OCI-LY7 (cell line): Measurements from ENCODE around the gene CREB5. TPM values are rescaled to one million over a fixed set of nuclear protein-coding genes. Genes with fewer than 3 reads are reported as not detected.
"Not testable (repeated sequence)": the region's sequence is repeated elsewhere in the genome, so short reads cannot be mapped to it uniquely, and the experiment has no call there.

Experiments used
- BruUV-seq: library from RNA; stranded (reverse); fragments of 400-500 nt; replicated peaks from 2 replicates; lab custom pipeline; 2021; lab: Mats Ljungman, UMichigan
- CTCF ChIA-PET: fragments of 300-600 bp; sonication (Branson Sonifier 250); formaldehyde crosslinking; loops from one replicate; lab custom pipeline; 2022; ENCODE audit warnings: antibody characterized with exemption; ENCODE audit not compliant: unreplicated experiment; lab: Charles Lee
- POLR2A ChIA-PET: fragments of 300-600 bp; sonication (Branson Sonifier 250); formaldehyde crosslinking; loops from one replicate; lab custom pipeline; 2022; ENCODE audit warnings: antibody characterized with exemption; lab: Charles Lee
- DNase-seq: peaks from one replicate; pipeline ENCODE4 v3.0.0-alpha.2; 2015; ENCODE audit warnings: low spot score
- H2AFZ ChIP-seq: fragments of 200-600 bp; sonication (generic), shearing (Covaris generic); 2 replicates; pipeline ENCODE4 v1.6.1; 2014; ENCODE audit warnings: mild to moderate bottlenecking, antibody characterized with exemption, low read length, moderate library complexity
- H3K27ac ChIP-seq: fragments of 200-600 bp; sonication (generic); 2 replicates; pipeline ENCODE4 v1.5.1; 2014; ENCODE audit warnings: mixed run types, low read depth, mild to moderate bottlenecking, moderate library complexity, low read length, inconsistent platforms; ENCODE audit not compliant: poor library complexity, severe bottlenecking
- H3K36me3 ChIP-seq: fragments of 200-600 bp; sonication (generic); 2 replicates; pipeline ENCODE4 v1.6.1; 2014; ENCODE audit warnings: mild to moderate bottlenecking, antibody characterized with exemption, low read length, moderate library complexity, mixed read lengths; ENCODE audit not compliant: insufficient read depth
- H3K4me1 ChIP-seq: fragments of 200-600 bp; sonication (generic); 2 replicates; pipeline ENCODE4 v1.5.1; 2014; ENCODE audit warnings: mild to moderate bottlenecking, low read length; ENCODE audit not compliant: insufficient read depth, poor library complexity, severe bottlenecking
- H3K4me2 ChIP-seq: fragments of 200-600 bp; sonication (generic); 2 replicates; pipeline ENCODE4 v1.6.1; 2014; ENCODE audit warnings: mild to moderate bottlenecking, low read length
- H3K4me3 ChIP-seq: fragments of 200-600 bp; sonication (generic); 2 replicates; pipeline ENCODE4 v1.5.1; 2014; ENCODE audit warnings: mild to moderate bottlenecking, low read depth, low read length; ENCODE audit not compliant: poor library complexity, severe bottlenecking
- H3K79me2 ChIP-seq: fragments of 200-600 bp; sonication (generic); 2 replicates; pipeline ENCODE4 v1.6.1; 2016; ENCODE audit warnings: low read depth, mild to moderate bottlenecking, low read length, moderate library complexity, mixed read lengths; ENCODE audit not compliant: insufficient read depth
- H3K9me2 ChIP-seq: fragments of 200-600 bp; sonication (generic); 2 replicates; pipeline ENCODE4 v1.6.1; 2016; ENCODE audit warnings: mild to moderate bottlenecking, low read length, mixed read lengths; ENCODE audit not compliant: insufficient read depth
- H3K9me3 ChIP-seq: fragments of 200-600 bp; sonication (generic); 2 replicates; pipeline ENCODE4 v1.6.1; 2014; ENCODE audit warnings: mild to moderate bottlenecking, mixed run types, low read length, mixed read lengths
- H4K20me1 ChIP-seq: fragments of 200-600 bp; sonication (generic); 2 replicates; pipeline ENCODE4 v1.6.1; 2014; ENCODE audit warnings: mild to moderate bottlenecking, antibody characterized with exemption, low read length, moderate library complexity, mixed read lengths; ENCODE audit not compliant: insufficient read depth
- EZH2phosphoT487 ChIP-seq: fragments of 200-600 bp; sonication (generic); IDR thresholded peaks from 2 replicates; pipeline ENCODE4 v1.6.1; 2018; ENCODE audit warnings: low read depth, borderline replicate concordance, mild to moderate bottlenecking, mixed run types, antibody characterized with exemption, low read length, moderate library complexity, mixed read lengths
- intact Hi-C: fragments of 100-400 bp; cut with micrococcal nuclease; formaldehyde crosslinking; loops from one replicate; pipeline ENCODE4 v1.10.0; 2022; ENCODE audit not compliant: unreplicated experiment
- total RNA-seq, 2 experiments: library from RNA; depleted of rRNA in 1 of 2; stranded (reverse); fragments of >200 nt in 1 of 2; shearing (Covaris generic) in 1 of 2; gene quantifications; 2 replicates each; pipeline ENCODE4 v1.2.3, GENCODE V29; 2014 to 2022
- TF ChIP-seq, protein P1 (sequence below): fragments of 200-600 bp; sonication (generic); conservative IDR thresholded peaks from 2 replicates; pipeline ENCODE4 v1.5.1; 2014; ENCODE audit warnings: mild to moderate bottlenecking, antibody characterized with exemption, low read length, moderate library complexity, mixed read lengths

Gene CREB5
- total RNA-seq, 2 experiments from 2014 or later = 2.0 to 13.3 TPM

DNA sequence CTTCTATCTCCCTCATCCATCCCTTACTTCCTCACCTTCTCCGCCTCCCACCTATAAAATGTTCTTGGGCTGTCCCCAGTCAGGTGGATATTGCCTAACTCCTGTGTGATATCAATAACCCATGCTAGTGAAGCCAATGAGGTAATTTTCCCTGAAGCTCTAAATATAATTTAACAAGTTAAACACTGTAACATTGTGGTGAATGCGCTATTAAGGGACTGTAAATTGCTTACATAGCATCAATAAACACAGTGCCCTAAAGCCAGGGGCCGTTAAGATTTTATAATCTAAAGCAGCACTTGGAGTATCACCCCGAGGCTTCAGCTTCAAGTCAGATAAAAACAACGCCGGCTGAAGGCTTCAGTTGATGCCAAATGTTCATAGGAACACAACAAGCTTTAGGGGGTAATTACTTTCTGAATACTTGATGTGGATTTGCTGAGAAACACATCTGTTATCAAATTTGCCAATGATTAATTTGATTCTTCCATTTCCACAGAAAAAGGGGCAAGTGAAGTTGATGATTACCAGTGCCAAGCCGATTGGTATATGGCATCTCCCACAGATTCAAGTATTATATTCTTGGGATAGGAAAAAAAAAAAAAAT lies 138.4 kb downstream of the CREB5 start:
- H3K9me2 ChIP-seq = no peaks in the 10 kb centered on the region
- H3K27ac ChIP-seq = no peak overlapping the region
- no TSS peak for BruUV-seq
- intact Hi-C loops = no loop called here
- no peaks in the 10 kb centered on the region for H3K79me2 ChIP-seq
- CTCF ChIA-PET = no interaction called here
- no peak overlapping the region for H3K4me3 ChIP-seq
- H3K4me1 ChIP-seq = no peaks in the 10 kb centered on the region
- no peak overlapping the region for H2AFZ ChIP-seq
- DNase-seq = no peak
- POLR2A ChIA-PET = interaction anchor here (0.6 to 1.9 kb wide), 4 partner anchors 9 to 63 kb away, joined by 3 to 4 read pairs (median 3); no protein-coding TSS in a partner anchor
- H3K4me2 ChIP-seq = no peak overlapping the region
- no peaks in the 10 kb centered on the region for H4K20me1 ChIP-seq
- TF ChIP-seq, protein P1, sequence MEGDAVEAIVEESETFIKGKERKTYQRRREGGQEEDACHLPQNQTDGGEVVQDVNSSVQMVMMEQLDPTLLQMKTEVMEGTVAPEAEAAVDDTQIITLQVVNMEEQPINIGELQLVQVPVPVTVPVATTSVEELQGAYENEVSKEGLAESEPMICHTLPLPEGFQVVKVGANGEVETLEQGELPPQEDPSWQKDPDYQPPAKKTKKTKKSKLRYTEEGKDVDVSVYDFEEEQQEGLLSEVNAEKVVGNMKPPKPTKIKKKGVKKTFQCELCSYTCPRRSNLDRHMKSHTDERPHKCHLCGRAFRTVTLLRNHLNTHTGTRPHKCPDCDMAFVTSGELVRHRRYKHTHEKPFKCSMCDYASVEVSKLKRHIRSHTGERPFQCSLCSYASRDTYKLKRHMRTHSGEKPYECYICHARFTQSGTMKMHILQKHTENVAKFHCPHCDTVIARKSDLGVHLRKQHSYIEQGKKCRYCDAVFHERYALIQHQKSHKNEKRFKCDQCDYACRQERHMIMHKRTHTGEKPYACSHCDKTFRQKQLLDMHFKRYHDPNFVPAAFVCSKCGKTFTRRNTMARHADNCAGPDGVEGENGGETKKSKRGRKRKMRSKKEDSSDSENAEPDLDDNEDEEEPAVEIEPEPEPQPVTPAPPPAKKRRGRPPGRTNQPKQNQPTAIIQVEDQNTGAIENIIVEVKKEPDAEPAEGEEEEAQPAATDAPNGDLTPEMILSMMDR = no peak
- no peak for TF ChIP-seq EZH2phosphoT487
- H3K36me3 ChIP-seq = no peaks in the 10 kb centered on the region
- no peaks in the 10 kb centered on the region for H3K9me3 ChIP-seq

DNA sequence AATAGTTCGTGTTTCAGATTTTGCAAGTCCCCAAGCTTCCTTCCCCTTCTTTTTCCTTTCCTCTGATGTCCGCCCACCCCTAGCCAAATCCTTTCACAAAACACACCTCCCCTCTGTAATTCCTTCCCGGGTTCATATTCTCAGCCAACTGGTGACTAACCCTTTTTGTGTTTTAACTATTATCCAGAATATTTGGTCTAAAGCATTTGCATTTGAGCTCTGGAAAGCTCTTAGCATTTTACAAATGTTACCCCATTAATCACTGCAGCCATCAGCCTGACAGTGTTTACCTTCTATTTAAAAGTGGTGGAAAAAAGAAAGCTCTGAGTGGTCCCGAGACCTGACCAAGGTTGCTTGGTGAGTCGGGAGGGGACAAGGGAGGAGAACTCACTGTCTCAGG lies 139.0 kb downstream of the CREB5 start:
- no peak overlapping the region for H3K4me3 ChIP-seq
- H2AFZ ChIP-seq = no peak overlapping the region
- ChIA-PET CTCF (no interaction called here), POLR2A (interaction anchor here (0.5 to 1.9 kb wide), 3 partner anchors 9 to 29 kb away, joined by 3 to 4 read pairs (median 3); no protein-coding TSS in a partner anchor)
- BruUV-seq = no TSS peak
- intact Hi-C loops = no loop called here
- no peaks in the 10 kb centered on the region for H3K9me3 ChIP-seq
- no peaks in the 10 kb centered on the region for H3K36me3 ChIP-seq
- no peaks in the 10 kb centered on the region for H3K79me2 ChIP-seq
- no peak overlapping the region for H3K4me2 ChIP-seq
- H3K9me2 ChIP-seq = no peaks in the 10 kb centered on the region
- TF ChIP-seq, protein P1 = no peak
- TF ChIP-seq EZH2phosphoT487 = no peak
- H4K20me1 ChIP-seq = no peaks in the 10 kb centered on the region
- no peak overlapping the region for H3K27ac ChIP-seq
- no peak for DNase-seq
- no peaks in the 10 kb centered on the region for H3K4me1 ChIP-seq

DNA sequence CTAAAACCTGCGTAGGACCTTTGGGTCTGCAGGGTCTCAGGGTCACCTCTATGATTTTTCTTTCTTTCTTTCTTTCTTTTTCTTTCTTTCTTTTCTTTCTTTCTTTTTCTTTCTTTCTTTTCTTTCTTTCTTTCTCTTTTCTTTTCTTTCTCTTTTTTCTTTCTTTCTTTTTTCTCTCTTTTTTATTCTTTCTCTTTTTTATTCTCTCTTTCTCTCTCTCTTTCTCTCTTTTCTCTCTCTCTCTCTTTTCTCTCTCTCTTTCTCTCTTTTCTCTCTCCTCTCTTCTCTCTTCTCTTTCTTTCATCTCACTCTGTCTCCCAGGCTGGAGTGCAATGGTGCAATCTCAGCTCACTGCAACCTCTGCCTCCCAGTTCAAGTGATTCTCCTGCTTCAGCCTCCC lies 139.4 kb downstream of the CREB5 start:
- H4K20me1 ChIP-seq, intact Hi-C loops, H3K4me3 ChIP-seq, H2AFZ ChIP-seq, H3K9me3 ChIP-seq, DNase-seq, H3K9me2 ChIP-seq, H3K79me2 ChIP-seq, H3K36me3 ChIP-seq, H3K27ac ChIP-seq, H3K4me1 ChIP-seq, H3K4me2 ChIP-seq, CTCF ChIA-PET, BruUV-seq: not testable (repeated sequence)
- POLR2A ChIA-PET = interaction anchor here (0.5 to 1.9 kb wide), 4 partner anchors 8 to 198 kb away, joined by 3 to 4 read pairs (median 3); no protein-coding TSS in a partner anchor
